SK-N-SH (cell line): ENCODE data around the gene PPM1L. TPM values are rescaled to one million over a fixed set of nuclear protein-coding genes. Genes with fewer than 3 reads are reported as not detected.

ENCODE experiments used
- CTCF ChIA-PET: fragments of 300-600, 350-600 bp; formaldehyde crosslinking; extraction: SDS; loops from one replicate; lab custom pipeline; 2021; lab: Yijun Ruan, JAX
- POLR2A ChIA-PET: fragments of 350-600 bp; sonication (Branson Sonifier 250); formaldehyde crosslinking; extraction: SDS; loops from one replicate; lab custom pipeline; 2020; ENCODE audit warnings: antibody characterized with exemption, inconsistent platforms; lab: Yijun Ruan, JAX
- DNase-seq: peaks from one replicate; pipeline ENCODE4 v3.0.0; 2012
- H2AFZ ChIP-seq: fragments of 200-600 bp; sonication (generic); 2 replicates; pipeline ENCODE4 v1.8.1; 2016; ENCODE audit warnings: antibody characterized with exemption, mild to moderate bottlenecking, low read depth
- H3F3A ChIP-seq: fragments of 200-600 bp; sonication (generic); replicated peaks from 2 replicates; pipeline ENCODE3; 2016; ENCODE audit warnings: antibody characterized with exemption, mild to moderate bottlenecking; ENCODE audit not compliant: insufficient read depth
- H3K27ac ChIP-seq, 2 experiments: fragments of 200-500 bp in 1 of 2; fragments of 200-600 bp in 1 of 2; sonication (Bioruptor generic) in 1 of 2; sonication (generic), shearing (Covaris generic) in 1 of 2; 2 replicates each; pipeline versions ENCODE4 v1.5.1 to v1.6.1; 2014 to 2016; ENCODE audit warnings: low read depth in 2 of 2, inconsistent platforms in 1 of 2, low read length in 1 of 2, mild to moderate bottlenecking in 1 of 2, mixed read lengths in 1 of 2
- H3K27me3 ChIP-seq: fragments of 200-600 bp; sonication (generic), shearing (Covaris generic); 2 replicates; pipeline ENCODE4 v1.6.1; 2016; ENCODE audit warnings: mixed run types; ENCODE audit not compliant: insufficient read depth
- H3K36me3 ChIP-seq, 2 experiments: fragments of 200-500 bp in 1 of 2; fragments of 200-600 bp in 1 of 2; sonication (Bioruptor generic) in 1 of 2; sonication (generic) in 1 of 2; replicated peaks in 1 of 2; 2 replicates each; pipeline versions ENCODE3 to v1.5.1; 2014 to 2016; ENCODE audit warnings: low read length in 1 of 2, mild to moderate bottlenecking in 1 of 2; ENCODE audit not compliant: insufficient read depth in 2 of 2, control insufficient read depth in 1 of 2
- H3K4me1 ChIP-seq, 2 experiments: fragments of 200-500 bp in 1 of 2; fragments of 200-600 bp in 1 of 2; sonication (Bioruptor generic) in 1 of 2; sonication (generic), shearing (Covaris generic) in 1 of 2; 2 replicates each; pipeline versions ENCODE4 v1.5.1 to v1.6.1; 2014 to 2016; ENCODE audit warnings: low read depth in 1 of 2, low read length in 1 of 2, mixed run types in 1 of 2; ENCODE audit not compliant: insufficient read depth in 2 of 2, control insufficient read depth in 1 of 2
- H3K4me2 ChIP-seq: fragments of 200-600 bp; sonication (generic), shearing (Covaris generic); 2 replicates; pipeline ENCODE4 v1.6.1; 2017; ENCODE audit warnings: mixed run types
- H3K4me3 ChIP-seq, 2 experiments: fragments of 200-500 bp in 1 of 2; fragments of 200-600 bp in 1 of 2; sonication (Bioruptor generic) in 1 of 2; sonication (generic), shearing (Covaris generic) in 1 of 2; 2 replicates each; pipeline versions ENCODE4 v1.5.1 to v1.8.1; 2014 to 2016; ENCODE audit warnings: low read depth in 2 of 2, inconsistent platforms in 1 of 2, low read length in 1 of 2, mild to moderate bottlenecking in 1 of 2, mixed read lengths in 1 of 2, moderate library complexity in 1 of 2
- H3K79me2 ChIP-seq: fragments of 200-600 bp; sonication (generic); 2 replicates; pipeline ENCODE4 v1.8.1; 2017; ENCODE audit warnings: mild to moderate bottlenecking; ENCODE audit not compliant: insufficient read depth
- H3K9ac ChIP-seq: fragments of 200-600 bp; sonication (generic); 2 replicates; pipeline ENCODE4 v1.6.1; 2017; ENCODE audit warnings: mixed run types
- H3K9me2 ChIP-seq: fragments of 200-600 bp; sonication (generic); 2 replicates; pipeline ENCODE4 v1.6.1; 2017; ENCODE audit warnings: mixed run types
- H3K9me3 ChIP-seq: fragments of 200-600 bp; sonication (generic); 2 replicates; pipeline ENCODE4 v1.6.1; 2017; ENCODE audit warnings: mixed run types, mild to moderate bottlenecking, moderate library complexity
- H4K20me1 ChIP-seq: fragments of 200-600 bp; sonication (generic); 2 replicates; pipeline ENCODE4 v1.6.1; 2017; ENCODE audit warnings: mild to moderate bottlenecking, mixed run types; ENCODE audit not compliant: insufficient read depth
- ELF1 ChIP-seq: IDR thresholded peaks from 2 replicates; pipeline ENCODE4 v1.4.0; 2012
- FOXJ3 ChIP-seq: sonication (generic); formaldehyde crosslinking; IDR thresholded peaks from 2 replicates; pipeline ENCODE4 v1.5.1; 2020; ENCODE audit warnings: mild to moderate bottlenecking, missing genetic modification reagents
- GATA2 ChIP-seq: sonication (generic); formaldehyde crosslinking; IDR thresholded peaks from 2 replicates; pipeline ENCODE4 v1.5.0; 2020; ENCODE audit warnings: mild to moderate bottlenecking, missing genetic modification reagents
- JUND ChIP-seq: IDR thresholded peaks from 2 replicates; pipeline ENCODE4 v1.4.0; 2012
- MAX ChIP-seq: IDR thresholded peaks from 2 replicates; pipeline ENCODE4 v1.4.0; 2012; ENCODE audit warnings: low read depth
- NRF1 ChIP-seq: IDR thresholded peaks from 2 replicates; pipeline ENCODE4 v1.6.1; 2012; ENCODE audit warnings: low read depth, mild to moderate bottlenecking, low read length
- PBX3 ChIP-seq: IDR thresholded peaks from 2 replicates; pipeline ENCODE4; 2012
- RCOR1 ChIP-seq: fragments of 150-350 bp; IDR thresholded peaks from 2 replicates; pipeline ENCODE4 v1.6.1; 2017; ENCODE audit warnings: antibody characterized with exemption, low read length
- SIN3A ChIP-seq: IDR thresholded peaks from 2 replicates; pipeline ENCODE4 v1.6.1; 2012; ENCODE audit warnings: low read depth, mild to moderate bottlenecking, low read length, moderate library complexity, borderline replicate concordance
- TAF1 ChIP-seq: IDR thresholded peaks from 2 replicates; pipeline ENCODE4 v1.6.1; 2012; ENCODE audit warnings: low read depth, mild to moderate bottlenecking, low read length, moderate library complexity, borderline replicate concordance
- TEAD4 ChIP-seq: IDR thresholded peaks from 2 replicates; pipeline ENCODE4 v1.4.0; 2012; ENCODE audit warnings: mild to moderate bottlenecking, borderline replicate concordance; ENCODE audit not compliant: insufficient read depth
- USF2 ChIP-seq: fragments of 150-350 bp; IDR thresholded peaks from 2 replicates; pipeline ENCODE4 v1.6.1; 2017; ENCODE audit warnings: antibody characterized with exemption, low read length, low read depth, borderline replicate concordance
- YY1 ChIP-seq: IDR thresholded peaks from 2 replicates; pipeline ENCODE4 v1.4.0; 2012; ENCODE audit warnings: low read depth, mild to moderate bottlenecking
- WGBS: methylation state at CpG from one replicate; pipeline ENCODE4 v1.1.6; 2017; ENCODE audit warnings: low lambda C conversion rate; 5-methylcytosine and 5-hydroxymethylcytosine counted together
- polyA plus RNA-seq, 3 experiments: library from polyadenylated mRNA; depleted of rRNA; stranded (reverse); fragments of >200 nt; gene quantifications; 2 replicates each; pipeline ENCODE4 v1.2.3, GENCODE V29; 2012

Gene PPM1L
- polyA plus RNA-seq, 1 of the 3 experiments (the other 2 are of a cell fraction): 0.16 TPM

- no peak for TF ChIP-seq USF2
- no peak for TF ChIP-seq TAF1
- no peak for TF ChIP-seq GATA2 (CRISPR knock-in tag)
- TF ChIP-seq FOXJ3: no peak
- no peak for TF ChIP-seq SIN3A
- no peak for TF ChIP-seq ELF1
- no peak for TF ChIP-seq PBX3
- TF ChIP-seq YY1: no peak
- no peak for TF ChIP-seq RCOR1
- no peak for TF ChIP-seq JUND
- TF ChIP-seq NRF1: no peak
- TF ChIP-seq MAX: no peak
- H3K27ac ChIP-seq: no peak overlapping the region
- H3K9me3 ChIP-seq: no peaks in the 10 kb centered on the region
- H3K36me3 ChIP-seq: no peaks in the 10 kb centered on the region
- H3K9ac ChIP-seq: no peak overlapping the region
- WGBS: 25% methylated on average over 3 of the region's 3 CpGs
- no peak overlapping the region for H3K4me3 ChIP-seq
- no peaks in the 10 kb centered on the region for H3F3A ChIP-seq
- H3K4me2 ChIP-seq: no peak overlapping the region
- H2AFZ ChIP-seq: no peak overlapping the region
- no peaks in the 10 kb centered on the region for H4K20me1 ChIP-seq
- H3K9me2 ChIP-seq: no peaks in the 10 kb centered on the region
- H3K79me2 ChIP-seq: no peaks in the 10 kb centered on the region
- CTCF ChIA-PET: interaction anchor here (0.9 kb wide), 1 partner anchor 39 kb away, joined by 3 read pairs; no protein-coding TSS in a partner anchor
- DNase-seq: no peak
- H3K27me3 ChIP-seq: no peaks in the 10 kb centered on the region
- POLR2A ChIA-PET: no interaction called here
- H3K4me1 ChIP-seq: no peaks in the 10 kb centered on the region
These were observed 236.7 kb downstream of the PPM1L start for GRCh38 chr3:160992712-160993111.

GRCh38 chr3:160996811-160997210 lies 240.8 kb downstream of the PPM1L start:
- POLR2A ChIA-PET: no interaction called here
- TF ChIP-seq ELF1 (no peak), YY1 (no peak), FOXJ3 (no peak), TEAD4 (no peak)

More at GRCh38 chr3:160996811-160997210, 240.8 kb downstream of the PPM1L start:
- Histone ChIP-seq H3K4me1 (no peaks in the 10 kb centered on the region), H3K36me3 (no peaks in the 10 kb centered on the region), H3F3A (no peaks in the 10 kb centered on the region), H3K9ac (no peak overlapping the region), H2AFZ (no peak overlapping the region), H3K27ac (no peak overlapping the region), H3K9me3 (no peaks in the 10 kb centered on the region), H3K79me2 (no peaks in the 10 kb centered on the region), H3K9me2 (no peaks in the 10 kb centered on the region), H3K27me3 (no peaks in the 10 kb centered on the region), H4K20me1 (no peaks in the 10 kb centered on the region), H3K4me2 (no peak overlapping the region), H3K4me3 (no peak overlapping the region)
- CTCF ChIA-PET: interaction anchor here (1.4 kb wide), 1 partner anchor 13 kb away, joined by 3 read pairs; no protein-coding TSS in a partner anchor
- no peak for DNase-seq
